Epithelial cell of esophagus (primary cell): Measurements from ENCODE around the gene RPS6KB2.

Experiments
- DNase-seq: peaks from one replicate; pipeline ENCODE4 v3.0.0; 2010; ENCODE audit warnings: low read depth
- H3K4me3 ChIP-seq: 2 replicates; pipeline ENCODE4 v1.5.1; 2011; ENCODE audit warnings: mild to moderate bottlenecking, low read length, control low read depth
- TF ChIP-seq, protein P1 (sequence below): IDR thresholded peaks from 2 replicates; pipeline ENCODE4 v1.5.1; 2011; ENCODE audit warnings: low read depth, mild to moderate bottlenecking, low read length, control low read depth, inconsistent platforms; ENCODE audit not compliant: insufficient read depth; ENCODE audit errors: missing control alignments

The RPS6KB2 gene

DNA sequence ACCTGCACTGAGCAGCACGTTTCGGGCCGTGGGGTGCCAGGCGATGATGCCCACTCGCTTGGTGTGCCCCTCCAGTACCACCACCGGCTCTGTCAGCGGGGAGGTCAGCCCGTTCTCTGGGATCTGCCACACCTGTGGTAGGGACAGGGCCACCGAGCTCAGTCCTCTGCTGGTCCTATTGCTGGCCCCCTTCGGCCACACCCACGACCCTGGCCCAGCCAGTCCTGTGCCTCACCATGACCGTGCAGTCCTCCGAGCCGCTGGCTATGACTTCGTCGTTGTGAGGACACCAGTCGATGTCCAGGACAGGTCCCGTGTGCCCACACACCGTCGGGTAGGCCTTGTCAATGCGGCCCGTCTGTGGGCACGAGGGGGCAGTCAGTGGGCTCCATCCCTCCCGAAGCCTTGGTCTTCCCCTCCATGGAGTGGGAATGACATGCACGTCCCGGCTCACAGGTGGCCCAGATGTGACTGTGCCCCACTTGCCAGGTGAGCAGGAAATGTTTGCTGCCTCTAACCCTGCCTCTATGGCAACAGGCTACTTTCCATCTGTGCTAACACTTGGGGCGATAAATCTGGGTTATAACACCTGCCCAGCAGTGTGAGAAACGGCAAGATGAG, 13.5 kb downstream of the RPS6KB2 start:
- TF ChIP-seq, protein P1, sequence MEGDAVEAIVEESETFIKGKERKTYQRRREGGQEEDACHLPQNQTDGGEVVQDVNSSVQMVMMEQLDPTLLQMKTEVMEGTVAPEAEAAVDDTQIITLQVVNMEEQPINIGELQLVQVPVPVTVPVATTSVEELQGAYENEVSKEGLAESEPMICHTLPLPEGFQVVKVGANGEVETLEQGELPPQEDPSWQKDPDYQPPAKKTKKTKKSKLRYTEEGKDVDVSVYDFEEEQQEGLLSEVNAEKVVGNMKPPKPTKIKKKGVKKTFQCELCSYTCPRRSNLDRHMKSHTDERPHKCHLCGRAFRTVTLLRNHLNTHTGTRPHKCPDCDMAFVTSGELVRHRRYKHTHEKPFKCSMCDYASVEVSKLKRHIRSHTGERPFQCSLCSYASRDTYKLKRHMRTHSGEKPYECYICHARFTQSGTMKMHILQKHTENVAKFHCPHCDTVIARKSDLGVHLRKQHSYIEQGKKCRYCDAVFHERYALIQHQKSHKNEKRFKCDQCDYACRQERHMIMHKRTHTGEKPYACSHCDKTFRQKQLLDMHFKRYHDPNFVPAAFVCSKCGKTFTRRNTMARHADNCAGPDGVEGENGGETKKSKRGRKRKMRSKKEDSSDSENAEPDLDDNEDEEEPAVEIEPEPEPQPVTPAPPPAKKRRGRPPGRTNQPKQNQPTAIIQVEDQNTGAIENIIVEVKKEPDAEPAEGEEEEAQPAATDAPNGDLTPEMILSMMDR: no peak
- no peak for DNase-seq
- no peak overlapping the region for H3K4me3 ChIP-seq

GRCh38 chr11:67442504-67443404, 14.5 kb downstream of the RPS6KB2 start:
- H3K4me3 ChIP-seq: peak overlapping the region; percentile 76
- no peak for DNase-seq
- TF ChIP-seq, protein P1: no peak

DNA sequence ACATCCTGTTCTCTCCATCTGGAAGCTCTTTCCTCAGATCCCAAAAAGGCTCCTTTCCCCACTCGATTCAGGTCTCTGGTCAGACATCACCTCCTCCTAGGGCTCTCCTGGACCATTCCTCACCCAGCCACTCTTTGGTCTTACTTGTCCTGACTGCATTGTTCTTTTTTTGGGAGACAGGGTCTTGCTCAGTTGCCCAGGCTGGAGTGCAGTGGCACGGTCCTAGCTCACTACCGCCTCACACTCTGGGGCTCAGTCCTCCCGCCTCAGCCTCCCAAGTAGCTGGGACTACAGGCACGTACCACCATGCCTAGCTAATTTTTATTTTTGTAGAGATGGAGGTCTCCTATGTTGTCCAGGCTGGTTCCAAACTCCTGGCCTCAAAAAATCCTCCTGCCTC, 17.2 kb downstream of the RPS6KB2 start:
- TF ChIP-seq, protein P1: no peak
- no peak overlapping the region for H3K4me3 ChIP-seq
- DNase-seq: no peak

DNA sequence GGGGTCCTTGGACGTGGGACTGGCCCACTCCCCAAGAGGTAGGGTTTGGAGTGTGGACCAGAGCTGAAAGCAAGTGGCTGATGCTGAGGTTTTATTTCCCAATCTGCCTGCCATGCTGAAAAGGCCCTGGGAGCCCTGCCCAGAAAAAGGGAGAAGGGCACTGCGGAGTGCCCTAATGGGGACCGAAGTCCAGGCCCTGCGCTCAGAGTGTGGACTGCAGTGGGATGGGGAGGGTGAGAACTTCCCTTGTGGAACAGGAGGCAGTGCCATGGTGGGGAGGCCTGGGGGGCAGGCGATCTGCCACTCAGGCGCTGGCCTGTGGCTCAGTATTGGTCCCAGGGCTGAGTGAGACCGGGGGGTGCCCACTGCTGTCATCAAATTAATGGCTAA, 19.9 kb downstream of the RPS6KB2 start:
- no peak overlapping the region for H3K4me3 ChIP-seq
- no peak for DNase-seq
- TF ChIP-seq, protein P1: no peak

DNA sequence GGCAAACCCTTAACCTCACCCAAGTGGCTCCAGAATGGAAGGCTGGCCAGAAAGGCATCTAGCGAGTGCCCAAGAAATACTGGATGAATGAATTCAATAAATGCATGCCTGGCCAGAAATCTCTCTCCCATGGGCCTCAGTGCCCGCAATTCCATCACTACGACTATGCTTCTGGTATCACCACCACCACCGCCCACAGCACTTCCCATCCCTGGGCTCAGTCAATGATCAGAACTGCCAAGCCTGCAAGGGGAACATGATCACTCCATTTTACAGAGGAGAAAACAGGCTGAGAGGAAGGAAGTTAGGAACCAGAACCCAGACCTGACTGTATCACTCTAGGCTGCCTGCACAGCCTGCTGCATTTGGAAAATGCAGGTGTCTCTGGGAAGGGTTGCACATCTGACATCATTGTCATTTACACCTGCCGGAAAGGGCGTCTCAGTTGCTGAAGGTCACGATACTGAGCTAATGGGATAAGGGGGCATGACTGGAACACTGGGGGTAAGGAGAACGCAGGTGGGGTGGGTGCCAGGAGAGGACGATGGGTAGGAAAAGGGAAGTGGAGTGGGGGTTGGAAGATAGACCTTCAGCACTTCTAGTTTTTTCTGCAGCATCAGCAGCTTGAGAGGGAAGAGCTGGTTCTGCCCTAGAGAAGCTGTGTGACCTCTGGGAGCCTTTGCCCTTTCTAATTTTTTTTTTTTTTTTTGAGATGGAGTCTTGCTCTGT, 21.0 kb downstream of the RPS6KB2 start:
- TF ChIP-seq, protein P1: no peak

DNA sequence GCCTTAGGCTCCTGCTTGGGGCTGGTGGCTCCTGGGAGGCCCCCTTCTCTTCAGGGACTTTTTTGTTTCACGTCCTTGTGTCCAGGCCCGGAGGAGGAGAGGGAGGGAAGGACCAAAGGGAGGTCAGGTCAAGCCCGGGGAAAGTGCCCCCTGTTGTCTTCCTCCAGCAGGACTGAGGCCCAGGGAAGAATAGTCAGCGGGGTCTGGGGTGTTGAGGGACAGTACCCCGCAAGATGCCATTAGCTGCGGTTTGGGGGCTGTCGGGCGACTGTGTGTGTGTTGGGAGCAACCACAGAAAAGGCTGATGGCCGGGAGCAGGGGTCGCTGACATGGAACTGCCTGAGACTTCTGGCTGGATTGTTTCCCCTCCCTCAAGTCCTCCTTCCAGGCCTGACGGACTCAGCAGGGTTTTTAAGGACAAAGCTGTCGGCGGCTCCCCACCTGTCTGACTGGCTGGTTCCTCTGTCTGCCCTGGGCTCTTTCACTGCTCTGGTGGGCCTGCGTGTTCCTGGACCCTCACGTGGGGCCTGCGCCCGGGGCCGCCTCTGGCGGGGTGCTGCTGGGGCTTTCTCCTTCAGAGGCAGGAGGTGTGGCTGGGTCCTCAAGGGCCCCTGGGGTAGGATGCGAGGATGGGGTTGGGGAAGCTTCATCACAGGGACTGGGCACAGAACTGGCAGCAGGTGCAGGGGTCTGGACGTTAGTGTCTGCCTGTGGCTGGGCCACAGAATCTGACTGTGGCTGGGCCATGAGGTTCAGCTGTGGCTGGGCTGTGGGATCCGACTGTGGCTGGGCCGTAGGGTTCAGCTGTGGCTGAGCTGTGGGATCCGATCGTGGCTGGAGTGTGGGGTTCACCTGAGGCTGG, 22.7 kb downstream of the RPS6KB2 start:
- TF ChIP-seq, protein P1: no peak
- DNase-seq: no peak
- H3K4me3 ChIP-seq: no peak overlapping the region

More for the DNA sequence above, 21.0 kb downstream of the RPS6KB2 start:
- no peak overlapping the region for H3K4me3 ChIP-seq
- DNase-seq: no peak
